ENCODE results near the gene SKP2. TPM values are rescaled to one million over a fixed set of nuclear protein-coding genes. Genes with fewer than 3 reads are reported as not detected.

The SKP2 gene
- total RNA-seq, 6 donors from 2014 or later: 7.7 to 16.8 (median 14.4) TPM

- Histone ChIP-seq H3K27me3 (no peaks in the 10 kb centered on the region), H3K27ac (no peak overlapping the region), H3K36me3 (peaks cover 5 to 67% (median 23%) of the 10 kb centered on the region in 4 donors), H3K9me3 (no peaks in the 10 kb centered on the region), H3K4me1 (no peaks in the 10 kb centered on the region), H3K4me3 (no peak overlapping the region)
- DNase-seq: no peak
- TF ChIP-seq EP300 (IDR thresholded peaks at IDR 0.05) (no peak), POLR2A (IDR thresholded peaks at IDR 0.05) (no peak), POLR2AphosphoS5 (IDR thresholded peaks at IDR 0.05) (no peak), CTCF (IDR thresholded peaks at IDR 0.05) (no peak)
- no peak for ATAC-seq (ENCODE audit: low FRiP score in 2 of 2)
- 43 to 69% methylated on average over 1 of the region's 1 CpG for WGBS, 2 donors
These were observed 20.7 kb downstream of the SKP2 start for GRCh38 chr5:36172599-36172998.

- no peaks in the 10 kb centered on the region for H3K9me3 ChIP-seq
- H3K27me3 ChIP-seq: no peaks in the 10 kb centered on the region
- H3K27ac ChIP-seq: no peak overlapping the region
- WGBS, 2 donors: 66 to 82% methylated on average over 2 of the region's 2 CpGs
- DNase-seq: no peak
- no peak for ATAC-seq (ENCODE audit: low FRiP score in 2 of 2)
- H3K36me3 ChIP-seq: peaks cover 4 to 66% (median 17%) of the 10 kb centered on the region in 4 donors
- H3K4me3 ChIP-seq: no peak overlapping the region
- no peaks in the 10 kb centered on the region for H3K4me1 ChIP-seq
- TF ChIP-seq CTCF (IDR thresholded peaks at IDR 0.05): no peak
- no peak for TF ChIP-seq POLR2A (IDR thresholded peaks at IDR 0.05)
- no peak for TF ChIP-seq POLR2AphosphoS5 (IDR thresholded peaks at IDR 0.05)
- no peak for TF ChIP-seq EP300 (IDR thresholded peaks at IDR 0.05)
These were observed 21.5 kb downstream of the SKP2 start for GRCh38 chr5:36173426-36173825.

GRCh38 chr5:36174119-36174518 lies 22.2 kb downstream of the SKP2 start:
- TF ChIP-seq POLR2A (IDR thresholded peaks at IDR 0.05) (no peak), POLR2AphosphoS5 (IDR thresholded peaks at IDR 0.05) (no peak), CTCF (IDR thresholded peaks at IDR 0.05) (no peak), EP300 (IDR thresholded peaks at IDR 0.05) (no peak)
- no peak overlapping the region for H3K4me3 ChIP-seq
- H3K4me1 ChIP-seq: no peaks in the 10 kb centered on the region
- no peak for DNase-seq
- peak overlapping the region in 1 of 4 donors; percentile 1 for H3K27ac ChIP-seq
- ATAC-seq (ENCODE audit: low FRiP score in 2 of 2): no peak
- peaks cover 4 to 66% (median 12%) of the 10 kb centered on the region in 4 donors for H3K36me3 ChIP-seq
- H3K27me3 ChIP-seq: no peaks in the 10 kb centered on the region
- 41 to 44% methylated on average over 3 of the region's 3 CpGs for WGBS, 2 donors
- no peaks in the 10 kb centered on the region for H3K9me3 ChIP-seq

- no peak overlapping the region for H3K27ac ChIP-seq
- H3K4me1 ChIP-seq: no peaks in the 10 kb centered on the region
- DNase-seq (no peak), ATAC-seq (ENCODE audit: low FRiP score in 2 of 2) (no peak)
- TF ChIP-seq EP300 (IDR thresholded peaks at IDR 0.05) (no peak), POLR2AphosphoS5 (IDR thresholded peaks at IDR 0.05) (no peak), CTCF (IDR thresholded peaks at IDR 0.05) (no peak), POLR2A (IDR thresholded peaks at IDR 0.05) (no peak)
- WGBS, 2 donors: 89 to 91% methylated on average over 5 of the region's 5 CpGs
- H3K4me3 ChIP-seq: no peak overlapping the region
- H3K27me3 ChIP-seq: no peaks in the 10 kb centered on the region
- H3K9me3 ChIP-seq: no peaks in the 10 kb centered on the region
- peaks cover 4 to 66% (median 12%) of the 10 kb centered on the region in 4 donors for H3K36me3 ChIP-seq
These were observed 23.1 kb downstream of the SKP2 start for GRCh38 chr5:36175043-36175442.

- H3K9me3 ChIP-seq: no peaks in the 10 kb centered on the region
- 65 to 86% methylated on average over 2 of the region's 2 CpGs for WGBS, 2 donors
- ATAC-seq (ENCODE audit: low FRiP score in 2 of 2): no peak
- H3K27ac ChIP-seq: no peak overlapping the region
- no peak for TF ChIP-seq EP300 (IDR thresholded peaks at IDR 0.05)
- no peak for TF ChIP-seq POLR2AphosphoS5 (IDR thresholded peaks at IDR 0.05)
- no peak for TF ChIP-seq POLR2A (IDR thresholded peaks at IDR 0.05)
- no peak for TF ChIP-seq CTCF (IDR thresholded peaks at IDR 0.05)
- no peak overlapping the region for H3K4me3 ChIP-seq
- no peaks in the 10 kb centered on the region for H3K4me1 ChIP-seq
- peaks cover 3 to 61% (median 7%) of the 10 kb centered on the region in 4 donors for H3K36me3 ChIP-seq
- DNase-seq: no peak
- H3K27me3 ChIP-seq: no peaks in the 10 kb centered on the region
These were observed 25.2 kb downstream of the SKP2 start for GRCh38 chr5:36177154-36177553.

All from upper lobe of left lung (tissue), 6 donors.